ENCODE measurements around the gene MYBBP1A. TPM values are rescaled to one million over a fixed set of nuclear protein-coding genes. Genes with fewer than 3 reads are reported as not detected.
A peak's percentile ranks its signal among the peaks of the same experiment; 100 is the strongest.

Gene MYBBP1A
- total and polyA plus RNA-seq, 9 of the 15 experiments (the other 6 are each of a cell fraction or from before 2014, with no cell fraction given) = 2.0 to 114 (median 47.2) TPM

GRCh38 chr17:4554997-4555799 lies at the start of gene MYBBP1A (continued):
- TF ChIP-seq PRDM10 (IDR thresholded peaks at IDR 0.05; ENCODE audit: partially characterized antibody) (no peak), SLC30A9 (CRISPR knock-in tag; IDR thresholded peaks at IDR 0.05) (no peak), MBD2 (IDR thresholded peaks at IDR 0.05; ENCODE audit: borderline replicate concordance, low read depth) (0 out of 2 replicates have a peak, but pooled peaks have one; percentile 22), ERF (CRISPR knock-in tag; IDR thresholded peaks at IDR 0.05) (no peak), SAFB2 (IDR thresholded peaks at IDR 0.05; ENCODE audit: borderline replicate concordance, low read depth, low read length, severe bottlenecking) (no peak), EGR1 (conservative IDR thresholded peaks at IDR 0.05) (no peak), ZNF512 (tag; IDR thresholded peaks at IDR 0.05) (no peak), GTF2B (IDR thresholded peaks at IDR 0.05; ENCODE audit: extremely low read depth, insufficient read length) (no peak), CXXC5 (CRISPR knock-in tag; IDR thresholded peaks at IDR 0.05) (peak; percentile 69), ATF6 (CRISPR knock-in tag; IDR thresholded peaks at IDR 0.05) (no peak), SRF (CRISPR knock-in tag; IDR thresholded peaks at IDR 0.05) (no peak), THRAP3 (IDR thresholded peaks at IDR 0.05; ENCODE audit: borderline replicate concordance) (no peak), MLX (CRISPR knock-in tag; conservative IDR thresholded peaks at IDR 0.05) (0 out of 4 replicates have a peak, but pooled peaks of 1 of the 2 experiments have one; percentile 22)
- TF ChIP-seq, protein P1, sequence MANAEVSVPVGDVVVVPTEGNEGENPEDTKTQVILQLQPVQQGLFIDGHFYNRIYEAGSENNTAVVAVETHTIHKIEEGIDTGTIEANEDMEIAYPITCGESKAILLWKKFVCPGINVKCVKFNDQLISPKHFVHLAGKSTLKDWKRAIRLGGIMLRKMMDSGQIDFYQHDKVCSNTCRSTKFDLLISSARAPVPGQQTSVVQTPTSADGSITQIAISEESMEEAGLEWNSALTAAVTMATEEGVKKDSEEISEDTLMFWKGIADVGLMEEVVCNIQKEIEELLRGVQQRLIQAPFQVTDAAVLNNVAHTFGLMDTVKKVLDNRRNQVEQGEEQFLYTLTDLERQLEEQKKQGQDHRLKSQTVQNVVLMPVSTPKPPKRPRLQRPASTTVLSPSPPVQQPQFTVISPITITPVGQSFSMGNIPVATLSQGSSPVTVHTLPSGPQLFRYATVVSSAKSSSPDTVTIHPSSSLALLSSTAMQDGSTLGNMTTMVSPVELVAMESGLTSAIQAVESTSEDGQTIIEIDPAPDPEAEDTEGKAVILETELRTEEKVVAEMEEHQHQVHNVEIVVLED (CRISPR knock-in tag; IDR thresholded peaks at IDR 0.05) = no peak

Data from K562 (cell line).